Activated CD8-positive, alpha-beta memory T cell treated with anti-CD3 and anti-CD28 coated beads for 1 hour (primary cell): ENCODE results near the gene CGREF1.
A peak's percentile ranks its signal among the peaks of the same experiment; 100 is the strongest.
"Not testable (repeated sequence)": the region's sequence is repeated elsewhere in the genome, so short reads cannot be mapped to it uniquely, and the experiment has no call there.

Experiments used
- DNase-seq, 2 donors: peaks; one replicate each; pipeline ENCODE4 v3.0.0-alpha.2; 2020; ENCODE audit warnings: low read depth in 1 of 2; ENCODE audit errors: extremely low read depth in 1 of 2

Gene CGREF1

GRCh38 chr2:27138111-27138510 lies 19.2 kb upstream of the CGREF1 start:
- no peak for DNase-seq

GRCh38 chr2:27137322-27137935 lies 18.5 kb upstream of the CGREF1 start:
- no peak for DNase-seq

GRCh38 chr2:27136751-27137150 lies 17.8 kb upstream of the CGREF1 start:
- no peak for DNase-seq

GRCh38 chr2:27135478-27135955 lies 16.6 kb upstream of the CGREF1 start:
- DNase-seq, result no peak

- no peak for DNase-seq
Measured at GRCh38 chr2:27134781-27135477, 16.0 kb upstream of the CGREF1 start.

DNA sequence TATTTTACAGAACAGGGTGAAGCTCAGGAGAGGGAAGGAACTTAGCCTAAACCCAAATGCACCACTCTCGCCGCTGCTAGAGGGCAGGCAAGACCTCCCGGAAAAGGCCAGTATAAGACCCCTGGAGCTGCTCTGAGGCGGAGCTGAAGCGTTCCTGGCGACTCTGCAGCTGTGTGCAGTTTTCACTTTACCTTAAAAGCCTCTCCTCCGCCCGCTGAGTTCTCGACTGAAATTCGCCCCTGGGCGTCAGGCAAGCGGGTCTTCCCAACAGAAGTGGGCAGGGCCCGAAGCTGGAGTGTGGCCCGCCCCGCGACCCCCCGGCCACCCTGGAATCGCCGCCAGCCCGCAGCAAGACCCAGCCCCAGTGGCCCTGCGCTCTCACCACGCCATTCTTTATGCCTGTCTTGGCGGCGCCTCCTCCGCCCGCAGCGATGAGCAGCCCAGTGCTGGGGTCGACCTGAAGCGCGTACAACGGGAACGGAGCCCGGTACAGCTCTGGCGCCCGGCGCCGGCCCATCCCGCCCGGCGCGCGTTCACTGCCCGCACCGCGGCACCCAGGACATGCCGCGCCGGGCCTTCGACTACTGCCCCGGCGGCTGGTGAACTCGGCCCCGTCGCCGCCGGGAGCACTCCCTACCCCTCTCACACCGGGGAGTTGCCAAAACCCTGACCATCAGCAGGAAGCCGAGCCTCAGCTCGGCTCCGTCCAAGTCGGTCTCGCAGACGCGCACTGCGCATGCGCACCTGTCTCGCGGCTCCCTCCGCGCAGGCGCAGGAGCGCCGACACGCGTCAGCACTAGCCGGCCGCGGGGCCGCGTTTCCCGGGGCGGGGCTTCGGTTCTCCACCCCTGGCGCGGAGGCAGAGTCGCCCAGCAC lies 15.2 kb upstream of the CGREF1 start, which contains the start of gene PREB:
TSS of gene PREB (minus strand) at position 732 of the 876 bp plus-strand sequence. CDS start at position 517, 215 bp downstream.
- peak; percentile 91 to 98 for DNase-seq

DNA sequence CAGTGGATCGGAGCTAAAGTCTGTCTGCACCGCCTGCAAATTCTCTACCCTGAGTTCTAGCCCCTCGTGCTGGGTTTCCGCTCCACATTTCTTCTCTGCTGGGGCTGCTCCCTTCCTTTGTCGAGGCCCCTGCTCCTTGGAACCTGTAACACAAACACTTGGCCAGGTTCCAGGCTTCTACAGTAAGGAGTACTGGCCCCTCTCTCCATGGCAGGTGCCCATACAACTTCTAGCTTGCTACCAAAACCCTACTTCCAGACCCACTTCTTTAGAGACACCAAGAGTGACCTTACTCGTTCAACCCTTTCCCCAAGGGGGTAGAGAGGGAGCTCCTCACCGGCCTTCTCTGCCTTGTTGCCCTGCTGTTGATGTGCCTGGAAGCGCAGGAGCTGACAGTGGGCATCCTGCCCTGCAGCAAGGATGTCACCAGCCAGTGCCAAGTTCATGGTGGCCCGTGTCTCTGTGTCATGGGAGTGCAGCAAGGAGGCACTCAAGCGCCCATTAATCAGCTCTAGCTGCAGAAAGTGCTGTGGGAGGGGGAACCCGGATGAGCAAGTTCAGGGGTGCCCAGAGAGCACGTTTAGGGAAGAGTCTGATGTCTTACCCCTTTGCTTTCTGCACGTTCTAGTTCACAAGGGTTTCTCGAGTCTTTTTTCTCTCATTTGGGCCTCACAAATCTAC lies 14.4 kb upstream of the CGREF1 start:
- DNase-seq, result no peak

GRCh38 chr2:27131429-27131828 lies 12.5 kb upstream of the CGREF1 start:
- no peak for DNase-seq

DNA sequence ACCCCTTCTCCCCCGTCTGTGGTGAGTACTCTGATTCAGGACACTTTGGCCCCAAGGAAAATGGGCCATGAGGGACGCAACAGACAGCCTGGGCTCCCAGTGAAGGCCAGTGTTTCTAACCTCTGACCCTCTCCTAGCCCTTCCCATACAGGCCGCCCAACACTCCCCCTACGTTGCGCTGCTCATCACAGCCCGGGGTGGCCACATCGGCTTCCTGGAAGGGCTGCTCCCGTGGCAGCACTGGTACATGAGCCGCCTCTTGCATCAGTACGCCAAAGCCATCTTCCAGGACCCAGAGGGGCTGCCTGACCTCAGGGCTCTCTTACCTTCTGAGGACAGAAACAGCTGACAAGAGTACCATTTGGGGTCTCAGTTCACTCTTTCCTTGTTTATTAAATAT lies 11.5 kb upstream of the CGREF1 start:
- DNase-seq, result no peak

- DNase-seq, result no peak
Measured at GRCh38 chr2:27128668-27129571, 10.0 kb upstream of the CGREF1 start.

DNA sequence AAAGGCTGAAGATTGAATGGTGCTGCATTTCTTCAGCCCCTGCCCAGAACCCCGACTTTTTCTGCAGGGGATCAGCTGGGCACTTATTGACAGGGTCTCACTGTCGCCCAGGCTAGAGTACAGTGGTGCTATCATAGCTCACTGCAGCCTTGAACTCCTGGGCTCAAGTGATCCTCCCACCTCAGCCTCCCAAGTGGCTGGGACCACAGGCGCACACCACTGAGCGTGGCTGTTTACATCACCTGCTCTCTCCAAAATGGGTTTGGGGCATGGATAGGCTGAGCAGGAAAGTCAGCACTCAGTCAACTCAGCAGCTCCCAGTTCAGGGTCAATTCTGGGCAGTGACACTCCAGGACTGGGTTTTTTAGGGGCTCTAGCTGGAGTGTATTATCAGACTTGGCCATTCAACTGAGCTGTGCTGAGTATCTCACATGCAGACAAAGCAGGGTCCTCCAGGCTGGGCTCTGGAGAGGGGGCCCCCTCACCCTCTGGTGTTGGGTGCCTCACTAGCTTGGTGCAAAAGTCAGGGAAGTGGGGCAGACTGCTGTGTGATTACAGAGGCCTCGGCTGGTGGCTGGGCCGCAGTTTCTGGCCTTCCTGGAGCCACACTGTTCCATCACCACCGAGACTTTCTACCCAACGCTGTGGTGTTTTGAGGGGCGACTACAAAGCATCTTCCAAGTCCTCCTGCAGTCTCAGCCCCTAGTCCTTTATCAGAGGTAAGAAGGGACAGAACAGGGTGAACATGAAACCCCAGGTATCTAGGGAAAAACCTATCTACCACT lies 9.1 kb upstream of the CGREF1 start:
- no peak for DNase-seq

DNA sequence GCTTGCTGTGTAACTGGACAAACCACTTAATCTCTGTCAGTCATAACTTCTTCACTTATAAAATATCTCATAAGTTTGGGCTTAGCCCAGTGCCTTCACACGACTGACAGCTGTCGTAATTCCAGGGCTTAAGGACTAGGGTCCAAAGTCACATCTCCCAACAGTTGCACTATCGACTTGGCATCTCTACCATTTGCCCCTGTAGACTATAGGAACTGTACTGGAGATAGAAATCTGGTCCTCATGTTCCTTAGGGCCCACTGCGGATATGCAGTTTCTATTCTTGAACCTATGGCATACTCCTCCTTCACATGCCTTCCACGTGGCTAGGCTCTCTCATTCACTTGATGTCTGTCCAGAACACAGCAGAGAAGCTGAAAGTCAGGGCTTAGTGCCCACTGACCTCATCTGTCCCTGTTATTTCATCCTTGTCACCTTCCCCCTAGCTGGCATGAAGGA lies 7.4 kb upstream of the CGREF1 start:
- no peak for DNase-seq

- DNase-seq, result no peak
Measured at GRCh38 chr2:27125104-27125503, 6.2 kb upstream of the CGREF1 start.

DNA sequence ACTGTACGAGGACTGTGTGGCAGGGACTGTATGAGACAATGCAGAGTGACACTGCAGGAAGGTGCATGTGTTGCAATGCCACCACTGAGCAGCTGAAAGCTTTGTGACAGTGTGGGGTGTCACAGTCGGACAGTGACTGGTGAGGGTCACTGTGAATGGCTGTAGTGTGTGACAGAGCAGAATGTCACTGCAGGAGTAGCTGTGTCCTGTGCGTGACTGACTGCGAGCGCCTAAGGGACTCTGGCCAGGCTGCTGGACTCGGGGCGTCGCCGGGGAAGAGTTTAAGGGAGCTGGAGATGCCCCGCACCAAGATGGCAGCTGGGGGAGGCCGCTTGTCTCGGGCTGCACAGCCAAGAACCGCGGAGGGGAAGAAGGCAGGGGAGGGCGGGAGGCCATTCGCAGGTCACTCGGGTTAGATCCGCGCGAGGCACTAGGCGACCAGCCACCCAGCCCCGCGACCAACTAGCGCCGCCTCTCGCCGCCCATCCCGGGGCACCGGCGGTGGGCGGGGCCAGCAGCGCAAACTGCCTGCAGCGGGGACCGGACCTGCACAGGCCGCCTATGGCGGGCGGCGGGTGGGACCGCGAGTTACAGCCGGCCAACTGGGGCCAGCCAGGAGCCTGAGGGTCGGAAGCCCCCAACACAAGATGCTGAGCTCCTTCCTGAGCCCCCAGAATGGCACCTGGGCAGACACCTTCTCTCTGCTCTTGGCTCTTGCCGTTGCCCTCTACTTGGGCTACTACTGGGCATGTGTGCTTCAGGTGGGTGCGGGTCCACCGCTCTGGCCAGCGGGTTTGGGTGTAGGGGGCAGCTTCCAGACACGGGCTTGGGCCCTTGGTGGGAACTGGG lies 4.6 kb upstream of the CGREF1 start, which contains the start of gene ABHD1:
TSS of gene ABHD1 (plus strand) at position 514 of the 849 bp plus-strand sequence. CDS start at position 648, 134 bp downstream.
- peak; percentile 27 to 45 for DNase-seq

DNA sequence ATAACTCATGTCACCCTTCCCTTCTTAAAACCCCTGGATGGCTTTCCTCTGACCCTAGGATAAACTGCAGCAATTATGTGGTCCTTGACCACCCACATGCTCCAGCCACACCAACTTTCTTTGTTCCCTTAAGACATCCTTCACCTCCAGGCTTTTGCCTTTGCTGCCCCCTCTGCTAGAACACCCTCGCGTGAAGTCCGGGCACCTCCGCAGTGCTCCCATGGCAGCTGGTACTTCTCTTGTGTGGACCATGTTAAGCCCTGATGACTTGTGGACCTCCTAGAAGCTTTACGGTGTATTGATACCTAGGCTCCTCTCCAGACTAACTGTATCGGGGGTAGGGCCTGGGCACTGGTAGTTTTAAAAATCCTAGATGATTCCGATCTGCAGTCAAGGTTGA lies 3.9 kb upstream of the CGREF1 start:
- DNase-seq, result no peak

DNA sequence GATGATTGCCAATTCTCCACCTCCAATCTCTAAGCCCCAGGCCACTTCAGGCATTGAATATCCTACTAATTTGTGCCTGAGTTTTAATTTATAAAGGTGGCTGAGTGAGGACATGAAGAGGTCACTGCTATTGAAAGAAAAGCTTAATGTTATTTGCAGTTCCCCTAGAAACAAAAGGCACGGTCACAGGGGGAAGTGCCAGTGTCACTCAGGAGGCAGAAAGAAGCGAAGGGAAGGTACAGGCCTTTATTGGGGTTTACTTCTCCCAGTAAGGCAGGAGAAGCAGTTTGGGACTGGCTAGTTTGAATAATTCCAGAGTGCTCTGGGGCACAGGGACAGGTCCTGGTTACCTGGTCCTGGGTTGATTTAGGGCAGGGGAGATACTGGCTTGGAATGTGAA lies 3.0 kb upstream of the CGREF1 start:
- no peak for DNase-seq

DNA sequence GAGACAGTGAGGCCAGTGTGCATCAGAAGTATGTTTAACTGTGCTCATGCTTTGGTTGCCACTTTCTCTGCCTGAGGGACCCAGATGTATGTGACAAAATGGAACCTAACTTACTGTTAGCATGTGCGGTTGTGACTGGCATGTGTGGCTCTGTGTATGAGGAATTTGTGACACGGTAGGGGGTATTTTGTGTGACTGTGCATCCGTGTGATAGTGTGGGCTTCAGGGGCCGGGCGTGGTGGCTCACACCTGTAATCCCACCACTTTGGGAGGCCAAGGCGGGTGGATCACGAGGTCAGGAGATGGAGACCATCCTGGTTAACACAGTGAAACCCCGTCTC lies 372 bp upstream of the CGREF1 start:
- DNase-seq, result not testable (repeated sequence)

GRCh38 chr2:27117995-27118524 lies 868 bp downstream of the CGREF1 start:
- no peak for DNase-seq
